ENCODE measurements around the gene ALOXE3.

ALOXE3 gene

GRCh38 chr17:8103549-8103948, 14.8 kb downstream of the ALOXE3 start:
- TF ChIP-seq EZH2 (optimal IDR thresholded peaks at IDR 0.05; ENCODE audit: low read depth, low read length) (no peak), CTCF (IDR thresholded peaks at IDR 0.05; ENCODE audit: low read length) (no peak), EZH2phosphoT487 (IDR thresholded peaks at IDR 0.05; ENCODE audit: low read length) (no peak)
- peaks cover 46% of the 10 kb centered on the region for H3K27me3 ChIP-seq (replicated peaks; ENCODE audit: insufficient read depth, low read length)
- no peak overlapping the region for H3K9ac ChIP-seq (ENCODE audit: low read length)
- H3F3A ChIP-seq (ENCODE audit: insufficient read depth, low read length): no peaks in the 10 kb centered on the region; the same call in 1 of the 2 replicates
- H3K4me2 ChIP-seq (ENCODE audit: low read depth, low read length): no peak overlapping the region
- no peaks in the 10 kb centered on the region for H3K79me2 ChIP-seq (ENCODE audit: low read length)
- H3K4me1 ChIP-seq (ENCODE audit: low read length): no peaks in the 10 kb centered on the region
- H2AFZ ChIP-seq (ENCODE audit: low read length): no peak overlapping the region
- H3K4me3 ChIP-seq (ENCODE audit: low read length): no peak overlapping the region
- no peaks in the 10 kb centered on the region for H3K36me3 ChIP-seq (replicated peaks; ENCODE audit: insufficient read depth, low read length)
- DNase-seq: no peak
- H3K9me2 ChIP-seq (replicated peaks; ENCODE audit: insufficient read depth, low read length): no peaks in the 10 kb centered on the region
- H3K27ac ChIP-seq (ENCODE audit: low read length): no peak overlapping the region
- H4K20me1 ChIP-seq (ENCODE audit: insufficient read depth, low read length): no peaks in the 10 kb centered on the region
- H3K9me3 ChIP-seq (replicated peaks; ENCODE audit: insufficient read depth, low read length): no peaks in the 10 kb centered on the region

- no peak for TF ChIP-seq EZH2phosphoT487 (IDR thresholded peaks at IDR 0.05; ENCODE audit: low read length)
- TF ChIP-seq EZH2 (optimal IDR thresholded peaks at IDR 0.05; ENCODE audit: low read depth, low read length): no peak
- no peak for TF ChIP-seq CTCF (IDR thresholded peaks at IDR 0.05; ENCODE audit: low read length)
- Histone ChIP-seq H3K27ac (ENCODE audit: low read length) (no peak overlapping the region), H3K79me2 (ENCODE audit: low read length) (no peaks in the 10 kb centered on the region), H3F3A (ENCODE audit: insufficient read depth, low read length) (no peaks in the 10 kb centered on the region; the same call in 1 of the 2 replicates), H3K9me3 (replicated peaks; ENCODE audit: insufficient read depth, low read length) (no peaks in the 10 kb centered on the region), H3K36me3 (replicated peaks; ENCODE audit: insufficient read depth, low read length) (no peaks in the 10 kb centered on the region), H3K4me2 (ENCODE audit: low read depth, low read length) (no peak overlapping the region), H3K4me3 (ENCODE audit: low read length) (no peak overlapping the region), H3K9ac (ENCODE audit: low read length) (no peak overlapping the region), H2AFZ (ENCODE audit: low read length) (no peak overlapping the region), H3K9me2 (replicated peaks; ENCODE audit: insufficient read depth, low read length) (no peaks in the 10 kb centered on the region), H4K20me1 (ENCODE audit: insufficient read depth, low read length) (no peaks in the 10 kb centered on the region), H3K27me3 (replicated peaks; ENCODE audit: insufficient read depth, low read length) (peaks cover 49% of the 10 kb centered on the region), H3K4me1 (ENCODE audit: low read length) (no peaks in the 10 kb centered on the region)
- DNase-seq: no peak
Measured at GRCh38 chr17:8101721-8102120, 16.6 kb downstream of the ALOXE3 start.

- H3K4me2 ChIP-seq (ENCODE audit: low read depth, low read length): no peak overlapping the region
- no peak overlapping the region for H3K9ac ChIP-seq (ENCODE audit: low read length)
- H3K4me3 ChIP-seq (ENCODE audit: low read length): no peak overlapping the region
- TF ChIP-seq EZH2 (optimal IDR thresholded peaks at IDR 0.05; ENCODE audit: low read depth, low read length) (no peak), CTCF (IDR thresholded peaks at IDR 0.05; ENCODE audit: low read length) (no peak), EZH2phosphoT487 (IDR thresholded peaks at IDR 0.05; ENCODE audit: low read length) (no peak)
- no peak for DNase-seq
- no peaks in the 10 kb centered on the region for H3K9me2 ChIP-seq (replicated peaks; ENCODE audit: insufficient read depth, low read length)
- H4K20me1 ChIP-seq (ENCODE audit: insufficient read depth, low read length): no peaks in the 10 kb centered on the region
- no peaks in the 10 kb centered on the region for H3K79me2 ChIP-seq (ENCODE audit: low read length)
- no peak overlapping the region for H2AFZ ChIP-seq (ENCODE audit: low read length)
- no peaks in the 10 kb centered on the region for H3K36me3 ChIP-seq (replicated peaks; ENCODE audit: insufficient read depth, low read length)
- H3F3A ChIP-seq (ENCODE audit: insufficient read depth, low read length): no peaks in the 10 kb centered on the region; the same call in 1 of the 2 replicates
- no peaks in the 10 kb centered on the region for H3K9me3 ChIP-seq (replicated peaks; ENCODE audit: insufficient read depth, low read length)
- H3K4me1 ChIP-seq (ENCODE audit: low read length): no peaks in the 10 kb centered on the region
- H3K27ac ChIP-seq (ENCODE audit: low read length): no peak overlapping the region
- H3K27me3 ChIP-seq (replicated peaks; ENCODE audit: insufficient read depth, low read length): peaks cover 52% of the 10 kb centered on the region
Measured at GRCh38 chr17:8100763-8101162, 17.6 kb downstream of the ALOXE3 start.
